Fibroblast of skin of scalp (primary cell): Measurements from ENCODE around the gene EVC.
"Not testable (repeated sequence)": the region's sequence is repeated elsewhere in the genome, so short reads cannot be mapped to it uniquely, and the experiment has no call there.

ENCODE experiments used
- DNase-seq: peaks from one replicate; pipeline ENCODE4 v3.0.0-alpha.2; 2013

The EVC gene

DNA sequence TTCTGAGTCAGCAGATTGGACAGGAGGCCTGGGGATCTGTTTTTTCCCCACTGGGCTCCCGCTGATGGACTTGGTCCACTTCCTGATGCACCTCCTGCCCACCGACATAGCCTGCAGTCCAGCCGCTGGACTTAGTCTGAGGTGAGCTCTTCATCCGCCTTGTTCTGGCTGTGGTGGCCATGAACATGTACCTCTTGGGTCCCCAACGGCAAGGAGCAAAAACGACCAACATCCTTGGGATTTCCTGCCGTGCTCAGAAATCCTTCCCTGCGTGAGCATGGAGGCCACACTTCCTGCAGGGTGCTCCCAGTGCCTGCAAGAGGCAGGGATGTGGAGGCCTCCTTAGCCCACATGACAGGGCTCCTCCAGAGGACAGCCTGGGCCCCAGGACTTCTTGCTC is 105.1 kb downstream of the EVC start:
- no peak for DNase-seq

DNA sequence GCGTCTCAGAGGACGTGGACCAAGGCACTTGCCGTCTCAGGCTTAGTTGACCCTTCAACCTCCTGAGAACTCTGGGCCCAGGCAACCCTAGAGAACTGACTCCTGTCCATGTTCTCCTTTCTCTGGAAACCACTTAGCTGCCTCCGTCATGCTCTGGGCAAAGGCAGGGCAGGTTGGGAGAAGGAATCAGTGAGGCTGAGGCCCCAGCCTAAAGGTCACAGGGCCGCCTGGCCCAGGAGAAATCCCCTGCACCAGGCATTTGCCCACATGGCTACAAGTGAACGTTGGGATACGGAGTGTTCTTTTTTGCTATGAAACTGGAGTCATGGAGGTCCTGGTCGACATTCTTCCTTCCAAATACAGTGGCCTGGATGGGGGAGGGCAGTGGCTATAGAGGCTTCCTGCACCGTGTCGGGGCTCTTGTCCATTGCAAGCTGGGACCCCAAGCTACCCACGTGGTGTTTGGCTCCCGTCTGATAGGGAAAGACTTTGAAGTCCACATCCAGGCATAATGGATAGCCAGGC is 105.9 kb downstream of the EVC start:
- no peak for DNase-seq

DNA sequence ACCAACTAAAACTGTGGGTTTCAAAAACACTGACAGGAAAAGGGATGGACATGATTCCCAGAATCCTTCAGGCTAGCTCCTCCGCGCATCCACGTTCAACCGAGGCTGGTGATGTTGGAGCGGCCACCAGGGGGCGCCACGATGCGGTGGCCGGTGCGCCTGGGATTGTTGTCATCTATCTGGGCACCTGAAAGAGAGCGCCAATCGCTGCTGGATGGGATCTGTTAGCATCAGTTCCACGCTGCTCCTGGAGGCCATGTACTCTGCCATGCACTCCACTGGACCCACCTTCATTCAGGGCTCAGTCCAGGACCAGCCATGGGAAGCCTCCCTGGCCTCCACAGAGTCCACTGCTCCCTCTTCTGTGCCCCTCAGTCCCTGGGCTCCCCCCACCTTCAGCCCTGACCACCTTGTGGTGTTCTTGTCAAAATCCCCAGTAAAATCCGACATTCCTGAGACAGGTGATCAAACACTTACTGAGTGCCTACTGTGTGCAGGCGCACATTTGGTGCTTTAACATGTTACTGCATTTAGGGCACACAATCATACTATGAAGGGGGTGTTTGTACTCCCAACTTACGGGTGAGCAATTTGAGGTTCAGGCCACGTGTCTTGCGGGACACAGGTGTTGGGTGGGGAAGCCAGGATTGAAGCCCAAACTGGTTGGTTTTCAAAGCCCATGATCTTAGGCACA is 110.8 kb downstream of the EVC start:
- DNase-seq, result no peak

DNA sequence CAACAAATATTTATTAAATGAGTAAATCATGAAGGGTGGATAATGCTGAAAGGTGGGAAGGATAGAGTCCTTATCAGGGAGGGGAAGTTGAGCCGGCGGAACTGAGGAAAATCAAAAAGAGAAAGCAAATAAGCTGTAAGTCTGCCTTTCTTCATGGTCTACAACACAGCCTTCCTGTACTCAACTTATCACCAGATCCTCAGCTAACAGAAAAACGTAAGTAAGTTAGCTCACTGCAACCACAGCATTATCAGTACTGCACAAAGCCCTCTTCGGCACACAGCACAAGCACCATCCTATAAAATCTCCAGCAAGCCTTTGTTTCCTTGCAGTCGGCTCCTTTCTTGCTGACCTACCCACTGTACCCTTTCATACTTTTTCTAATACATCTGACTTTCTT is 111.6 kb downstream of the EVC start:
- no peak for DNase-seq

DNA sequence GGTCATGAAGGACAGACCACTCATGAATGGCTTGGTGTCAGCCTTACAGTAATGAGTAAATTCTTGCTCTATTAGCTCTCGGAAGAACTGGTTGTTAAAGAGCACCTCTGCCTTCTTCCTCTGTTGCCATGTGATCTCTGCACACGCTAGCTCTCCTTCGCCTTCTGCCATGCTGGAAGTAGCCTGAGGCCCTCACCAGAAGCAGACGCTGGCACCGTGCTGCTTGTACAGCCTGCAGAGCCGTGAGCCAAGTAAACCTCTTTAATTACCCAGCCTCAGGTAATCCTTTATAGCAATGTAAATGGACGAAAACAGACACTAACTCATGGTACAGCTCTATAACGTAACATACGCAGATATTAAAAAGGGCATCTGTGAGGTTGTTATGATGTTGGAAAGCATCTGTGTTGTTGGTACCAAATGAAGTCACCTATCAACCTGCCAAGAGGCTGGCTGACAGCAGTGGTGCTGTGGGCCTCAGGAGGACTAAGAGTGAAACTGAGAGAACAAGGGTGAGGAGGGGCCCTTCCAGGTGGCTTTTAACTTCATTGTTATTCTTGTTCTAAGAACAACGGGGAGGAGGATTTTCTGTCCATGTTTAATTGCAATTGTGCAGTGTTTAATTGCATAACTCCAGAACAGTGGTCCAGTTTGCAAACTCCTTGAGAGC is 112.7 kb downstream of the EVC start:
- DNase-seq, result no peak

DNA sequence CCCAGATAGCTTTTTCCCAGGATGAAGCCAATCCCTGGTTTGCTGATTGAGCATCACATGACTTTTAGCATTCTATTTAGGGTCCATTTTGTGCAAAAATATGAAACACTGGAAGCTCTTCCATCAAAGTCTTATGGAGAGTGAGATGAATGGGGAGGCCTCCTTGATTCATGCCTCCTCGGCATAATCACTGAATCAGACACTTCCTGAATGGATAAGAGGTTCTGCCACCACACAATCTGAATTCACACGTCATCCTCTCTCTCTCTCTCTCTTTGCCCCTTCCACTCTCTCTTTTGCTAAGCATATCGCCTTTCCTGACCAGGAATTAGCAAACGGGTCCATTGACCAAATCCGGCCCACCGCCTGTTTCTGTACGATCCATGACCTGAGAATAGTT is 113.2 kb downstream of the EVC start:
- no peak for DNase-seq

DNA sequence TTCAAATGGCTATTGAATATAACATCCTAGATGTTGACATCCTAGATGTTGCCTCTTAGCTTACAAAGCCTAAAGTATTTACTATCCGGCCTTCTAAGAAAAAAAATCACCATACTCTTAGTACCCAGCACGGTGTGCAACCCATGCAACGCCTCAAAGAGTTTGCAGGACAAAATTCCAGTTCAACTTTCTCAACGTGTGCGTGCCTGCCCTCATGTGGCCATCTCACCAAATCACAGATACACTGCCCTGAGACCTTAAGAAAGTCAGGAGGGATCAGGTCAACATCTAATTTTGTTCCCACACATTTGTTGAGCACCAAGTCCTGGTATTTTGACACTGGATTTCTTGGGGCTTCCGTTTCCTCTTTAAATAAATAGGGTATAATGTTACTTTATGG is 113.6 kb downstream of the EVC start:
- peak; percentile 48 for DNase-seq

DNA sequence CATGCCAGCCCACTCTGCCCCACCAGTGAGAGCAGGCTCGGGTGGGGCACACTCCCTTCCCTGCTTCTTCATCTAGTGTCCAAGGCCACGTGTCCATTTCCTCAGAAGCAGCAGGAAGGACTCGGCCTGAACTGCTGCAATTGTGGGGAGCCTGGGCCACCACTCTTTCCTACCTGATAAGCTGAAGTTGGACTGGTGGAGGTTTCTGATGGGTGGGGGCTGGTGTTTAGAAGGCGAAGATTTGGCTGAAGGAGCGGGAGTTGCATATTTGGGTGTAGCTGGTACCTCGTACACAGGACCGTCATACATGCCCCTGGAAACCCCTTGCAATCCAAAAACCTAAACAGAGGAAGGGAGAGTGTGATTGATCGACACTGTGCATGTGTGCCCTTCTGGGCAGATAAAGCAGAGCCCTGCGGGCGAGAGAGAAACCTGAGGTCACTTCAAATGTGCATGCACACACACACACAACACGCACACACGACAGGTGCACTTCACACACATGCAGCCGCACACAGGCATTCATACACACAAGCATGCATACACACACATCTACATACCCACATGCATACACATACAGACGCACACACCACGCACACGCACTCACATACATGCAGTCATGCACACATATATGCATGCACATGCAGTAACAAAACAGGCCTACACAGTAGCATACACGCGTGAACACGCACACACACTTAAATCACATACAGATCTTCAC is 114.5 kb downstream of the EVC start:
- DNase-seq, result no peak

DNA sequence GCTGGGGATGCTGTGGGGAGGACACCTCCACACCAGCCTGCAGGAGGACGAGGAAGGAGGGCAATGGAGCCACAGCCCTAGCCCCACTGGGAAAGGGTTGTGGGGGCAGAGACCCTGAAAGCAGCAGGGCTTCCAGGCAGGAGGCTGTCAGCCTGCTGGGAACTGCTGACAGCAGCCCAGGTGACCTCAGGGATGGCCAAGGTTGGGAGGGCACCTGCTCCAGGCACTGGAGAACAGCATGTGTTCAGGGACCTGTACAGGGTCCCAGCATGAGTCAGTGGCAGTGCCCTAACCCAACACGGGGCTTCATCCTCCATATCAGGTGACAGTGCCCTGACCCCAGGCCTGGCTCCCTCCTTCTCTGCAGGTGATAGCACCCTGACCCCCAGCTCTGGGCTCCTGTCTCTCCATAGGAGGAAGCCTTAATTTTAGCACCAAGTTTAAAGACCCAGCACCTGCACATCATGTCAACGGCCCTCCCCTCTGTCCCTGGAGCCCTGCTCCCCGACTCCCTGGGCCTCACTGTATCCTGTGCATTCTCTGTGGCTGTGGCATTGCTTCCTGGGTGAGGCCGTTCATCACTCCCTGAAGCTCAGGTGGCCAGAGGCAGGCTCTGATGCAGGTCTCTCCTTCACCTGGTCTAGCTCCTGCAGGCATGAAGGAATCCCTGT is 115.6 kb downstream of the EVC start:
- DNase-seq, result no peak

DNA sequence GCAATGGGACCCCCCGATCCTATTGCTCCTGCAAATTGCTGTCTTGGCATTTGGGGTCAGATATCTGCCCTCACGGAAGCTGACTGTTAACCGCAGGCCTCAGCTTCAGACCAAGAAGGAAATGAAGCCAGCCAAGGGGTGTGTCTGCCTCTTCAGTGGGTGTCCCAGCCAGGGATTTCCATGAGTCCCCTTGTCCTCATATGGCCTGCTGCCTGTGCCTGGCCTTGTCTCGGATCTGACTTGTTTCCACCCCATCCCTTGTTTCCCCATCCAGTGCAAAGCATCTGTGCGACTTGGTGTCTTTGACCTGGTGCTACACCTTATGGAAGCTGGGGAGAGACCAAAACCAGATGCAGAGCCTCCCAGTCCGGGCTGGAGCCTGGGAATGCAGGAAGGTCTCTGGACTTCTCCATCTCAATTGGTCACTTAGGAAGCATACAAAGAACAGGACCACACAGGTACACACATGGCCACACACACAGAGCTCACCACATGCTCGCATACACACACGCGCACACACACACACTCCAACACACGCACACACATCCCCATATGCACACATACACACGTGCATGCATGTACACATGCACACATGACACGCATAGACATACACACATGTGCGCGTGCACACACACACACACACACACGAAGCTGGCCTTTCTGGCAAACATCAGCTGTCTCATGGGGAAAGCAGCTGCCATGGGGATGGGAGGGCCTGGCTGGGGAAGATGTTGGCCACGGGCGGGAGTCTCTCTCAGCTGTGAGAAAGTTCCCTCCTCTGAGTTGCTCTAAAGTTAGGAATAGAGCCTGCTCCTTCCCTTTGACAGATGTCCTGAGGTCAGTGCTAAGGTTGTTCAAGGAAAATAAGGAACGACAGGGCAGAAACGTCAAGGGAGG is 116.4 kb downstream of the EVC start:
- DNase-seq, result no peak

DNA sequence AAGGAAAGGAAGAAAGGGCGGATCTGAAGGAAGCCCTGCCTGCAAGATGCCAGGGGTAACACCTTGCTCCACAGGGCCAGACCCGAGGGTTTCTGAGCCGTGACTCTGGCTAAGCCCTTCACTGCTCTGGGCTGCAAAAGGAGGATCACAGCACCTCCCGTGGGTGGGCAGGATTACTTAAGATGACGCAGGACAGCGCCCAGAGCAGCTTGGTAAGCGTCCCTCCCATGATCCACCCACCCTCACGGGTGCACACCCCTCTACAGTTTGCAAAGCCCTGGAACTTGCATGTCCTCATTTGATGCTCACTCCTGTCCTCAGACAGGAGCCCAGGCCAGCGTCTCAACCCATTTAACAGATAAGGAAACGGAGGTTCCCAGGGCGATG is 117.0 kb downstream of the EVC start:
- no peak for DNase-seq

DNA sequence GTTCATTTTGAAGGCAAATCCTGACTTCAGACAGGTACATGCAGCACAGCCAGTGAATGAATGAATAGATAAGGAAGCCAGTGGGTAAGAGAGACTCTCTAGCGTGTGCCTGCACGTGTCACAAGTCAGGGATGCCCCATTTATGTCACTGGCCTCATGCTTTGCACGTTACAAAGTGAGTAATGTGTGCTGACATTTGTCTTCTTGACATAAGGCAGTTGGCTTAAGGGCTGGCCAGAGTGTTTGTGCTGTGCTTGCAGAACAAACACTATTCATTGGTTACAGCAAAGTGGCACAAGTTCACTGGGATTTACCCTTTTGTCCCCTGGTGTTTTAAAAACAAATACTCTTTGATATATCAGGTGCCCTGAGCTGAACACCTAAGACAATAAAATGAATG is 125.9 kb downstream of the EVC start:
- no peak for DNase-seq

DNA sequence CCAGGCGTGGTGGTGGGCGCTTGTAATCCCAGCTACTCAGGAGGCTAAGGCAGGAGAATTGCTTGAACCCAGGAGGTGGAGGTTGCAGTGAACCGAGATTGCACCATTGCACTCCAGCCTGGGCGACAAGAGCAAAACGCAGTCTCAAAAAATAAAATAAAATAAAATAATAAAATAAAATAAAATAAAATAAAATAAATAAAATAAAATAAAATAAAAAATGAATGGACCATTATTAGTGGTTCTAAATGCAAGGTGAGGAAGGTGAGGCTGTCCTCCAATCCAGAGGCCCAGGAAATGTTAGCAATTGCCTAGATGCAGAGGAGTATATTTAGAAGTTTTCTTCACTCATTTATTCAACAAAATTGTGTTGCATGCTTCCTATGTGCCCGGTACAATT is 126.5 kb downstream of the EVC start:
- DNase-seq, result not testable (repeated sequence)

DNA sequence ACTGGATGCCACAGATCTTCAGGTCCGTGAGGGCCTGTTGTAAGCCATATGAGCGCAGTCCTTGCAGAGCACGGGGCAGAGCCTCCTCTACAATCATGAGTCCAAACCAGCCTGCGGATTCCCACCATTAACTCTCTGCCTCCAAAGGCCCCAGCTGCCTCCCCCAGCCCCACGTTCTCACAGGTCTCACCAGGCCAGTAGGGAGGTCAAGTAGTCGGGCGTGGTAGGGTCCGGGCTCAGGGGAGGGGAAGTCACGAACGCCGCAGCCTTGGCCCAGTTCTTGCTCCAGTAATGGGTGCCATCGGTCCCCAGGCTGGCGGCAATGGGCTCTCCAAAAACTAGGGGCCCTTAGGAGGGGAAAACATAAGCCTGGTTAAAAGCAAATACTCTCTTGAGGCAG is 128.3 kb downstream of the EVC start:
- no peak for DNase-seq

DNA sequence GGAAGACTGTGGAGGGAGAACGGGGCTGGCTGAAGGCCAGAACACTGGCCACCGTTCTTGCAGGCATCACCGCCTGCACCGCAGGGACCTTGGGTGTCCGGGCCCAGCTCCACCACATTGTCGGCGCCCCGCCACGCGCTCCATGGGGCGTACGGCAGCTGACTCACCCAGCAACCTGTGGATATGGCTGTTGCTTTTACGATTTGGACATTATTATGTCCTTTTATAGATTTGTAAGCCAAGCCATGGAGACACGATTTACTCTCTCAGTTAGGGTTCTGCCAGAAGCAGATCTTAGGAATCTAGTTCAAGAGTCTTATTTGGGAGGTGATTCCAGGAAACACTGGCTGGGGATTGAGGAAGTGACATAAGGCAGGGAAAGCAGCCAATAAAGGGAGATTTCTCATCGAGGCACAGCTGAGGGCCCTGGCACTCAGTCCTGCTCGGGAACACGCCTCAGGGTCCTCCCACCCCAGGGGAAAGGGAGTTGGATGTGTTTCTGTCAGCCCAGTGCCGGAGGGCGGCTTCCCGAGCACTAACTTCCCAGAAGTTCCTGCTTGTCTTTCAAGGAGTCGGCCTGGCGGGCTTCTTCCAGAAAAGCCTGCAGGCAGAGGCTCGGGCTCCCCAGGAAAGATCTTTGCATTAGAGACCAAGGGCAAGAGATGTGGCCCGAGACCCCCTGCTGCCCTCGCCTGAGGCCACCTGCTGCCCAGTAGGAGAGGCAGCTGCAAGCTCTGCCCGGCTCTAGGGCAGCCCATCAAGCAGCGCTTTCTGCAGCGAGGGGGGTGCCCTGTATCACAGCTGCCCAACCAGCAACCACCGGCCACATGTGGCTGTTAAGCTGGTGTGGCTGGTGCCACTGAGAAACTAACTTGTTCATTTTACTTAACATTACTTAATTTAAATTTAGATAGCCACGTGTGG is 129.0 kb downstream of the EVC start:
- DNase-seq, result peak; percentile 7

DNA sequence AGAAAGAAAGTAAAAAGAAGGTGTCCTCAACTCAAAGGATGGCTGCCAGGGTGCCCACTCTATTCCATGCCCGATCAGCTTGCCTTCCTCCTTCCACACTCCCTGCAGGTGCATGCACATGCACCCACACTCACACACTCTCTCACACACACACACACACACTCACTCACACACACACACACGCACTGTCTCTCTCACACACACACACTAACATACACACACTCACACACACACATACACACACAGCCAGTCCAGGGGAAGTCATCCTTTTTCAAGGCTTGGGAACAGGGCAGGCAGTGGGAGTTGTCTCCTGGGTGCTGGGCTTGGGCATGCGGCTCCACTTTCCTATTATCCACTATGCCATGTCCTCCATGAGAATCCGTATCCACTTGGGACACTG is 131.5 kb downstream of the EVC start:
- no peak for DNase-seq

DNA sequence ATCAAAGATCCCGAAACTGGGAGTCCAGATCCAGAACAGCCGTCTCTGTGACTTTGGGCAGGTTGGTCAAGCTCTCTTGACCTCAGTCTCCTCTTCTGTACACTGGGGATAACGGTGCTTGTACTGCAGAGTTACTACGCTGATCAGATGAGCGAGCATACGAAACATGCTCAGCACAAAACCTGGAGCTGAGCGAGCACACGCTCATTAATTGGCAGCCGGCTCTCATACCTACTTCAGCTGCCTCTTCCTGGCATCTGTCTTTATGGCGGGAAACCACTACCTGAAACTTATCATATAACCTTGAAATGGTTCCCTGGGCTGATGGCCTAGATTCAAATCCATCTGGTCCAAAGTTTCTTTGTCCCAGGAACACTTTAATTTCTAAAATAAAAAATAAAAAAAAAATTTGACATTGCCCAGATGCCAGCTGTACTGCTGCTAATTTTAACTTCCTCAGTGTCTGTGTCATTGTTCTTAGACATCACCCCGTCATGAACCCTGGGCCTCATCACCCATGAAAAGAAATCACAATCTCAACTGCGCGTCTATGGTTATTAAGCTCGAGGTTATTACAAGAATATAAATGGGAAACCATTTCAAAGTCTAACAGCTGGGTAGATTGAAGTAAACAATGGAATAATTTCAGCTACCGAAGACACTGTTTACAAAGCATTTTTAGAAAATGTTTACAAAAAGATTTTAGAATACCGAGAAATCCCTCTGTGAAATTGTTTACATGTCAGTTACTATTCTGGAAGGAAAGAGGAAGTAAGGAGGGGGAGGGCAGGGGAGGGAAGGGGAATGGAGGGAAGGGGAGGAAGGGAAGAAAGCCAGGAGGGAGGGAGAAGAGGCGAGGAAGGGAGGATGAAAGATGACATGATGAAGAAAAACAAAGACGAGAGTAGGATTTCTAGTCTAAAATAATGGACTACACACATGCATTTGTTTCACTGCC is 132.9 kb downstream of the EVC start:
- DNase-seq, result no peak

DNA sequence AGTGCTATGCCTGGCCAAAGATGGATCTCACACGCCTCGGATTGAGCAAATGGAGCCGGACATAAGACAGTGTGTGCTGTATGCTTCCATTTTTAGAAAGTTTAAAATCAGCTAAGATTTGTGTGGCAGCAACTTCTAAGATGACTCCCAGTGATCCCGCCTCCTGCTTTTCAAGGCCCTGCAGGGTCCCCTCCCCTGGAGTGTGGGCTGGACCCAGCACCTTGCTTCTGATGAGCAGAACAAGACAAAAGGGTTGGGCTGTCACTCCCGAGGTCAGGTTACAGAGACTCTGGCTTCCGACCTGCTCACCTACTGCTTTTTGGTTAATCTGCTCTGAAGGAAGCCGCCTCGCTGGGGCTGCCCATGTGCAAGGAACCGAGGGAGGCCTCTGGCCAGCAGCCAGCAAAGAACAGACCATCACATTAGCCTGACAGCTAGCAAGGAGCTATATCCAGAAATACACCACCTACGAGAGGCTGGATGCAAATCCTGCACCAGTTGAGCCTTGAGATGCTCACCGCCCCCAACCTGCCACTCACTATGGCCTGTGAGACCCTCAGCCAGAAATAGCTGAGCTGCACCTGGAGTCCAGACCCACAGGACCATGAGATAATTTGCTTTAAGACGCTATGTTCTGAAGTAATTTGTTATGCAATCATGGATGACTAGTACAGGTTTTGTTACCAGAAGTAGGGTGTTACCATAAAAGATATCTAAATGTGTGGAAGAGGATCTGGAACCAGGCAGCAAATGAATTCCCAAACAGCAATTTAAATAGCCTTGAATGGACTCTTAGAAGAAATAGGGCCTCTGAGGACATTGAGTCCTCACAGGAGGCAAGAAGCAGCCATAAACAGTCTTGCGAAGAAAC is 134.3 kb downstream of the EVC start:
- DNase-seq, result no peak
